Ovary (tissue), 9 donors: Measurements from ENCODE around the gene SCN4B. TPM values are rescaled to one million over a fixed set of nuclear protein-coding genes. Genes with fewer than 3 reads are reported as not detected.

Source experiments
- DNase-seq, 5 donors: peaks; one replicate each; pipeline ENCODE4 v3.0.0-alpha.2; 2019 to 2020
- H3K27ac ChIP-seq, 2 donors: fragments of 200-600 bp; one replicate each; pipeline versions ENCODE4 v1.5.1 to v1.8.0; 2019 to 2022
- H3K27me3 ChIP-seq: fragments of 200-600 bp; one replicate; pipeline ENCODE4 v1.8.0; 2022
- H3K36me3 ChIP-seq: fragments of 200-600 bp; sonication (generic); one replicate; pipeline ENCODE4 v1.5.1; 2019
- H3K4me1 ChIP-seq: one replicate; pipeline ENCODE4 v1.8.1; 2013; ENCODE audit warnings: mild to moderate bottlenecking, moderate library complexity; ENCODE audit not compliant: insufficient read depth
- H3K4me3 ChIP-seq: fragments of 200-600 bp; sonication (generic); one replicate; pipeline ENCODE4 v1.5.1; 2017
- H3K9me3 ChIP-seq, 2 donors: fragments of 200-600 bp in 1 of 2; sonication (generic) in 1 of 2; one replicate each; pipeline versions ENCODE4 v1.5.1 to v1.8.1; 2013 to 2019; ENCODE audit warnings: mild to moderate bottlenecking in 1 of 2, moderate library complexity in 1 of 2
- CTCF ChIP-seq, 3 donors: fragments of 450-650 bp in 2 of 3; fragments of 200-600 bp in 1 of 3; IDR thresholded peaks; one replicate each; pipeline versions ENCODE4 v1.5.1 to v1.8.0; 2016 to 2022; ENCODE audit warnings: antibody characterized with exemption in 3 of 3, mild to moderate bottlenecking in 1 of 3
- EP300 ChIP-seq: sonication (generic); formaldehyde crosslinking; IDR thresholded peaks from one replicate; pipeline ENCODE4 v1.6.1; 2017; ENCODE audit warnings: antibody characterized with exemption
- POLR2A ChIP-seq: fragments of 450-650 bp; IDR thresholded peaks from one replicate; pipeline ENCODE4 v1.6.1; 2017; ENCODE audit warnings: antibody characterized with exemption, mild to moderate bottlenecking, moderate library complexity
- WGBS, 3 donors: extraction: QIAGEN DNeasy Blood & Tissue Kit in 1 of 3; methylation state at CpG; one replicate each; pipeline versions ENCODE4 v1.1.5 to v1.1.7; 2013 to 2017; 5-methylcytosine and 5-hydroxymethylcytosine counted together
- intact Hi-C, 4 donors: fragments of 100-400 bp; cut with DNase I; formaldehyde crosslinking; loops; one replicate each; pipeline versions ENCODE4 v1.11.0 to v1.15.1; 2022 to 2023
- polyA plus RNA-seq, 2 donors: library from polyadenylated mRNA; stranded (reverse); fragments of 200-250 nt in 1 of 2; fragments of 350-450 nt in 1 of 2; fragmentation: Illumina TruSeq in 1 of 2; extraction: RNeasy Lipid Tissue Mini Kit (QIAGEN cat#74804) in 1 of 2; gene quantifications; one replicate each; pipeline ENCODE4 v1.2.3, GENCODE V29; 2013 to 2014
- total RNA-seq, 7 donors: library from RNA; depleted of rRNA in 2 of 7; stranded (reverse); fragments of >200 nt in 2 of 7; fragmentation: NEBNext Ultra II Directional in 3 of 7; extraction: Animal tissue kit (Norgen Biotek cat#: 25700) in 3 of 7; gene quantifications; one replicate each; pipeline versions ENCODE4 v1.1.0 to v1.2.4, GENCODE V29; 2016 to 2023
- donor health status: DM: no; HTN: no; CAD: no; lungs with moderate emphysema.
- donor health status: DM: no; HTN: no; CAD: no.
- donor health status: Bipolar disorder and iron deficiency.
- donor health status: DM: yes; HTN: yes; CAD: no.
- donor health status: DM: no; HTN: no; CAD: no.
- donor health status: DM: yes; HTN: yes; CAD: no.

The SCN4B gene
- total and polyA plus RNA-seq, 9 donors, result 0.10 to 13.3 (median 0.52) TPM

GRCh38 chr11:118100691-118101232 is 51.9 kb downstream of the SCN4B start:
- intact Hi-C loops, result no loop called here
- TF ChIP-seq CTCF (IDR thresholded peaks at IDR 0.05), result no peak
- TF ChIP-seq EP300, result no peak
- no peak for TF ChIP-seq POLR2A
- Histone ChIP-seq H3K4me1 (no peaks in the 10 kb centered on the region), H3K36me3 (no peaks in the 10 kb centered on the region), H3K27ac (no peak overlapping the region), H3K9me3 (no peaks in the 10 kb centered on the region), H3K27me3 (no peaks in the 10 kb centered on the region), H3K4me3 (no peak overlapping the region)
- 51 to 61% (median 52%) methylated on average over 3 of the region's 3 CpGs for whole genome bisulfite sequencing, 3 donors
- peak in 1 of 5 donors; percentile 5 for DNase-seq

DNA sequence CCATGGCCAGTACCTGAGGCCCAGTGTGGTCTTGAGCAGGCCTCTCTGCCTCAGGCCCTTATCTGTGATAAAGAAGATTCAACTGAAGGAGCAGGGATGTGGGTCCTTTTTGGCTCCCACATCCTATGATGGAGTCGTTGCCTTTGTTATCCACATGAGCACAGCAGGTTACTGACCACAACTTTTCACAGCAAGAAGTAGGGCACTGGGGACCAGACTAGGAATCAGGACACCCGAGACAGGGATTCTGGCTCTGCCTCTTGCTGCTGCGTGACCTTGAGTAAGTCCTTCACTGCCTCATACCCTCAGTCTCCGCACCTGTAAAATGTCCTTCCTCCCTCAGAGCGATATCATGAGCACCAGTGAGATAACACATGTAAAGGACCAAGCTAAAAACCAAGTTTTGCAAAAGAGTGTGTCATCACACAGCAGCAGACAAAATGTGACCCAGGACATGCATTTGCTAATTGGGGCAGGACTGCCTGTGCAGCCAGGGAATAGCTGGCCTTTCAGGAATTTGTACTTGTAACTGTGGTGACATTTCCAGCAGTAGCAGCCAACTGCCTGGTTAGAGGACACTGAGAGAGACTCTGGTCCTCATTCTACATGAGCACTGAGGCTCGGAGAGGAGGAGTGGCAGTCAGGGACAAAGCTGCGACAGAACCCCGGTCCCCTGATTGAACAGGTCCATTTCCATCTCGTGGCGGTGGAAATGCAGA is 52.6 kb downstream of the SCN4B start:
- Histone ChIP-seq H3K4me3 (no peak overlapping the region), H3K27me3 (no peaks in the 10 kb centered on the region), H3K4me1 (no peaks in the 10 kb centered on the region), H3K9me3 (no peaks in the 10 kb centered on the region), H3K27ac (no peak overlapping the region), H3K36me3 (no peaks in the 10 kb centered on the region)
- no peak for TF ChIP-seq CTCF (IDR thresholded peaks at IDR 0.05)
- no peak for TF ChIP-seq POLR2A
- TF ChIP-seq EP300, result no peak
- peak in 1 of 5 donors; percentile 3 for DNase-seq
- intact Hi-C loops, result no loop called here
- WGBS, 3 donors, result 71 to 78% (median 73%) methylated on average over 10 of the region's 10 CpGs

DNA sequence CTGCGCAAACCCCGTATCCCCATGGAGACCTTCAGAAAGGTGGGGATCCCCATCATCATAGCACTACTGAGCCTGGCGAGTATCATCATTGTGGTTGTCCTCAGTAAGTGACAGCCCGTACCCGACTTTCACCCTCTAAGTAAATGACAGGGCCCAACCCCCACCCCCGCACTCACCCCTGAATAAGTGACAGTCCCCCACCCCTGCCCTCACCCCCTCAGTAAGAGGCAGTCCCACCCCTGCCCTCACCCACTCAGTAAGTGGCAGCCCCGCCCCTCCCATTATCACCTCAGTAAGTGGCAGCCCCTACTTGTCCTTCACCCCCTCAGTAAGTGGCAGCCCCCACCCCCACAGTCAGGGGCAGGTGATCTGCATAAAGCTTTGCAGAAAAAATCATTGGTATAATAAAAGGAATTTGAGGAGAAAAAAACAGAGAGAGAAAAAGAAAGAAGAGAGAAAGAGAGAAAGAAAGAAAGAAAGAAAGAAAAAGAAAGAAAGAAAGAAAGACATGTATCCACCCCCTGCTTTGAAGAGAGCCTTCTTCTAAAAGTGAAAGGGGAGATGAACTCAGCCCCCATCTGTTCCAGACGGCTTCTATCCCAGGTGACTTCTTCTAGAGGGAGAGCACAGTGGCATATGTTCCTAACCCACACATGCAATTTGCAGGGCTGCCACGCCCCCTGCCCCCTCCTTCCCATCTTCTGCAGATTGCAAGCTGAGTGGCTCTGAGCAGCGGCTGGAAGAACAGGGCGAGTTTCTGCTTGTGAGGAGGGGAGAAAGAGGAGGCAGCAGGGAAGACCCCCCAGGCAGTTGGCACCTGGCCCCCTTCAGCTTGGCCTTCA is 53.4 kb downstream of the SCN4B start:
- peak in 1 of 5 donors; percentile 19 for DNase-seq
- H3K4me3 ChIP-seq, result no peak overlapping the region
- no peaks in the 10 kb centered on the region for H3K36me3 ChIP-seq
- H3K27me3 ChIP-seq, result no peaks in the 10 kb centered on the region
- intact Hi-C loops, result no loop called here
- no peaks in the 10 kb centered on the region for H3K9me3 ChIP-seq
- no peaks in the 10 kb centered on the region for H3K4me1 ChIP-seq
- WGBS, 3 donors, result 46 to 61% (median 52%) methylated on average over 11 of the region's 11 CpGs
- TF ChIP-seq CTCF (IDR thresholded peaks at IDR 0.05) (no peak), EP300 (no peak), POLR2A (no peak)
- no peak overlapping the region for H3K27ac ChIP-seq

- Histone ChIP-seq H3K4me1 (no peaks in the 10 kb centered on the region), H3K9me3 (no peaks in the 10 kb centered on the region), H3K27me3 (no peaks in the 10 kb centered on the region), H3K27ac (no peak overlapping the region), H3K4me3 (no peak overlapping the region), H3K36me3 (no peaks in the 10 kb centered on the region)
- 0 to 45% (median 27%) methylated on average over 1 of the region's 1 CpG for WGBS, 3 donors
- intact Hi-C loops, result no loop called here
- DNase-seq, result no peak
- no peak for TF ChIP-seq POLR2A
Observed at GRCh38 chr11:118095967-118096367, 56.7 kb downstream of the SCN4B start.
